RWPE1 (cell line): Measurements from ENCODE around the gene UBE2E2.

ENCODE experiments used
- CTCF ChIA-PET: fragments of 350-600 bp; sonication (Branson Sonifier 250); formaldehyde crosslinking; extraction: SDS; loops from one replicate; lab custom pipeline; 2021; lab: Yijun Ruan, JAX
- POLR2A ChIA-PET: fragments of 400-600 bp; formaldehyde crosslinking; extraction: SDS; loops from one replicate; lab custom pipeline; 2020; ENCODE audit warnings: antibody characterized with exemption; ENCODE audit not compliant: low non-redundant PET; lab: Yijun Ruan, JAX
- DNase-seq: peaks from one replicate; pipeline ENCODE4 v3.0.0; 2012; ENCODE audit warnings: low spot score
- H3K27ac ChIP-seq: fragments of 450-650 bp; 2 replicates; pipeline ENCODE4 v1.5.1; 2017
- CTCF ChIP-seq: fragments of 450-650 bp; conservative IDR thresholded peaks from 2 replicates; pipeline ENCODE4 v1.5.1; 2017; ENCODE audit warnings: low read depth, mild to moderate bottlenecking

Gene UBE2E2

GRCh38 chr3:23390446-23390845 is 187.3 kb downstream of the UBE2E2 start:
- H3K27ac ChIP-seq, result no peak overlapping the region
- DNase-seq, result no peak
- POLR2A ChIA-PET, result no interaction called here
- CTCF ChIA-PET, result no interaction called here
- TF ChIP-seq CTCF, result no peak

DNA sequence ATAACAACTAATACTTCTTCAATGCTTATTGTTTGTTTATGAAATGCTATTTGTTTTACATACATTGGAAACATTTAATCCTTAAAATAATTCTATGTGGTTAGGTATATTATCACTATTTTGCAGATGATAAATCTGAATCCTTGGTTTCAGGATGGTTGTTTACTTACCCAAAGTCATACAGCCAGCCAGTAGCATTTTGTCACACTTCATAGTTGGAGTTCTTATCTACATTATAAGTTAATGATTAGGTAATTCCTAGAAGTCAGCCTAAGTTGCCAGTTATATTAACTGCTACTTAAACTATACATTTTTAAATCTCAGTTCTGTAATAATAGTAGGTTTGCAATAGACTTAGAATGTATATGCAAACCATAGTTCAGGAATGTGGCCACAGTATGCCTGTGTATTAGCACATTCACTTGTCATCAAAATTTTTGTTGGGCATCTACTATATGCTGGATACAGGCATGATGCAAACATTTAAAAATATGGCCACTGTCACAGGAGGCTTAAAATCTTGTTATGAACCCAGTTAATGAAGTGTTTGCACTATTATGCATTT is 187.9 kb downstream of the UBE2E2 start:
- ChIA-PET POLR2A (no interaction called here), CTCF (no interaction called here)
- TF ChIP-seq CTCF, result no peak
- DNase-seq, result no peak
- no peak overlapping the region for H3K27ac ChIP-seq

DNA sequence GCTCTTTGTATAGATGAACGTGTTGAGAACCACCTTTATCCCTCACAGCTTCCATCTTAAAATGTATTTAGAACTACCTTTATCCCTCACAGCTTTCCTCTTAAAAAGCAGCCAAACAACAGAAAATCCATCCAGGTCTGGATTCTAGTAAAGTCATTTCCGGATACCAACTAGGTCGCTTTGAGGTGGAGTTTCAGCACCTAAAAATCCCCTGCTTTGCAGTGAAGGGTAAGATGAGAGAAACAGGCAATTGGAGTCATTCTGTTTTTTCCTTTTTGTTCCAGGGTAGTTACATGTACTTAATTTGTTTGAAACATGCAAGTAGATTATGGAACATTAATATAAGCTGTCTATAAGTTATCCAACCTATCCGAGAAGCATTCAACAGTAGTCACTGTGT is 192.0 kb downstream of the UBE2E2 start:
- no peak for DNase-seq
- no peak overlapping the region for H3K27ac ChIP-seq
- TF ChIP-seq CTCF, result no peak
- ChIA-PET CTCF (interaction anchor here (0.8 kb wide), 1 partner anchor 29 kb away, joined by 3 read pairs; no protein-coding TSS in a partner anchor), POLR2A (no interaction called here)

- ChIA-PET POLR2A (no interaction called here), CTCF (interaction anchor here (1.1 kb wide), 1 partner anchor 27 kb away, joined by 6 read pairs; no protein-coding TSS in a partner anchor)
- TF ChIP-seq CTCF, result no peak
- DNase-seq, result no peak
- no peak overlapping the region for H3K27ac ChIP-seq
Measured at GRCh38 chr3:23396746-23397145, 193.6 kb downstream of the UBE2E2 start.

DNA sequence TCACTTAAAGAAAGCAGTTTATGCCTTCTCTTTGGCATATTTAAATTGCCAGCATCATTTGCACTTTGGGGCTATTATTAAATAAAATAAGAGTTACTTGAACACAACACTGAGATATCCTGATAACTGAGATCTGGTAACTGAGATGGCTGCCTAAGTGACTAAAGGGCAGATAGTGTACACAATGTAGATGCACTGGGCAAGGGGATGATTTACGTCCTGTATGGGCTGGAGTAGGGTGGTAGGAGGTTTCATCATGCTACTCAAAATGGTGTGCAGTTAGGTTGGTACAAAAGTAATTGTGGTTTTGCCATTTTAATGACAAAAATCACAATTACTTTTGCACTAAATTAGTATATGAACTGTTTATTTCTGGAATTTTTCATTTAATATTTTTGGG is 196.1 kb downstream of the UBE2E2 start:
- DNase-seq, result no peak
- no peak overlapping the region for H3K27ac ChIP-seq
- ChIA-PET POLR2A (no interaction called here), CTCF (no interaction called here)
- TF ChIP-seq CTCF, result no peak

DNA sequence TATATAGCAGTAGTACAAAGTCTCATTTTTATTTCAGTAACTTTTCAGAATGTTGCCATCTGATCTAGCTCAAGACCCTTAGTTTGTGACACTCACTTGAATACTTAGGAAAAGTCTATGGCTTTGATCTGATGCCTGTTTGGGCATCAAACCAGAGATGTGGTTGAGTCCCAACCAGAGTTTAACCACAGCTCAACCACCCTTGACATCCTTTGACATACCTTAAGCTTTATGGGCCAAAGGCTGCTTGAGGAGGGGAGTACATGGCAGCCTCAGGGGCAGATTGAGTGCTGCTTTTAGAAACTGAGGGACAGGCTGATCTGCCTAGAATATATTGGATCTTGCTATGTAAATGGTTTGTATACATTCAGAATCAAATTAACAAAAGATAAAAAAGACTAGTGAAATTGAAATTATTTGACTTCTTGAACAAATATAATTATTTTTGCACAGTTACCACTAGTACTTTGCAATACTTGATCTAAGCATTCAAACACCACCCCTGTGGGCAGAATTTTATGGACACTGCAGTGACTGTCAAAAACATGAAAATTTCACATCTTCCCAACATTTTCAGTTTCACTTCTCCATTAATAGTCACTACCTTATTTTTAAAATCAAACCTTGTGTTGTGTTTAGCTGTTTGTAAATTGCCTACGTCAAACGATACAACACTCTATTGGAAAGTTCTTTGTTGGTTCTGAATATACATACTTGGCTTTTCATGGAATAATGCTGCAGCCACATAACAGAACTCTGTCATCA is 199.8 kb downstream of the UBE2E2 start:
- DNase-seq, result no peak
- no peak overlapping the region for H3K27ac ChIP-seq
- TF ChIP-seq CTCF, result no peak
- ChIA-PET POLR2A (no interaction called here), CTCF (no interaction called here)
